Thyroid gland (tissue), 4 donors: ENCODE measurements around the gene NEDD4L. TPM values are rescaled to one million over a fixed set of nuclear protein-coding genes. Genes with fewer than 3 reads are reported as not detected.

Source experiments
- DNase-seq, 2 donors: peaks; one replicate each; pipeline ENCODE4 v3.0.0-alpha.2; 2019
- H3K27ac ChIP-seq, 3 donors: fragments of 200-600 bp; sonication (generic); 1 replicate in 2 of 3; 2 replicates in 1 of 3; pipeline ENCODE4 v1.5.1; 2016 to 2019; ENCODE audit warnings: mild to moderate bottlenecking in 1 of 3, moderate library complexity in 1 of 3
- H3K27me3 ChIP-seq: fragments of 200-600 bp; sonication (generic); one replicate; pipeline ENCODE4 v1.5.1; 2019
- H3K36me3 ChIP-seq, 2 donors: fragments of 200-600 bp; sonication (generic); one replicate each; pipeline ENCODE4 v1.5.1; 2016 to 2019
- H3K4me1 ChIP-seq, 2 donors: fragments of 200-600 bp; sonication (generic); one replicate each; pipeline ENCODE4 v1.5.1; 2017 to 2019
- H3K4me3 ChIP-seq, 3 donors: fragments of 200-600 bp; sonication (generic); replicated peaks in 1 of 3; 1 replicate in 2 of 3; 2 replicates in 1 of 3; pipeline ENCODE4 v1.5.1; 2016; ENCODE audit warnings: mild to moderate bottlenecking in 1 of 3
- H3K9me3 ChIP-seq: fragments of 200-600 bp; sonication (generic); one replicate; pipeline ENCODE4 v1.5.1; 2017
- CTCF ChIP-seq, 6 experiments: fragments of 200-600 bp in 3 of 6; fragments of 450-650 bp in 3 of 6; sonication (generic) in 3 of 6; IDR thresholded peaks; one replicate each; pipeline ENCODE4 v1.5.1; 2016 to 2019; ENCODE audit warnings: antibody characterized with exemption in 6 of 6, mild to moderate bottlenecking in 2 of 6, inconsistent platforms in 1 of 6, moderate library complexity in 1 of 6
- POLR2A ChIP-seq, 2 donors: fragments of 450-650 bp; IDR thresholded peaks; one replicate each; pipeline ENCODE4 v1.6.1; 2017; ENCODE audit warnings: antibody characterized with exemption in 2 of 2, mild to moderate bottlenecking in 2 of 2, moderate library complexity in 1 of 2
- WGBS, 2 donors: methylation state at CpG; one replicate each; pipeline ENCODE4 v1.1.5; 2017; 5-methylcytosine and 5-hydroxymethylcytosine counted together
- intact Hi-C: fragments of 100-400 bp; cut with DNase I; formaldehyde crosslinking; loops from one replicate; pipeline ENCODE4 v1.15.1; 2023
- total RNA-seq, 4 donors: library from RNA; depleted of rRNA; stranded (reverse); fragments of >200 nt; gene quantifications; one replicate each; pipeline ENCODE4 v1.2.3, GENCODE V29; 2016

The NEDD4L gene
- total RNA-seq, 4 donors from 2014 or later = 61.5 to 105 (median 78.0) TPM

- intact Hi-C loops = loop anchor here (10.0 kb wide), 1 partner anchor 127 kb away; no protein-coding TSS in a partner anchor
These were observed 143.6 kb downstream of the NEDD4L start for GRCh38 chr18:58187674-58188073.

GRCh38 chr18:58188996-58189395, 145.0 kb downstream of the NEDD4L start:
- Histone ChIP-seq H3K27ac (peak overlapping the region in 2 of 3 donors; percentile 46 to 56), H3K9me3 (no peaks in the 10 kb centered on the region), H3K4me1 (peaks cover 23 to 40% of the 10 kb centered on the region in 2 donors), H3K27me3 (no peaks in the 10 kb centered on the region), H3K36me3 (no peaks in the 10 kb centered on the region), H3K4me3 (no peak overlapping the region)
- no peak for DNase-seq
- WGBS, 2 donors = 77 to 79% methylated on average over 5 of the region's 5 CpGs
- TF ChIP-seq POLR2A (IDR thresholded peaks at IDR 0.05) (no peak), CTCF (IDR thresholded peaks at IDR 0.05) (no peak)
- intact Hi-C loops = loop anchor here (10.0 kb wide), 1 partner anchor 126 kb away; no protein-coding TSS in a partner anchor

More at GRCh38 chr18:58187674-58188073, 143.6 kb downstream of the NEDD4L start:
- Histone ChIP-seq H3K27me3 (no peaks in the 10 kb centered on the region), H3K4me3 (no peak overlapping the region), H3K4me1 (peaks cover 33 to 52% of the 10 kb centered on the region in 2 donors), H3K27ac (peak overlapping the region in 2 of 3 donors; percentile 83 to 89), H3K36me3 (no peaks in the 10 kb centered on the region), H3K9me3 (no peaks in the 10 kb centered on the region)
- no peak for DNase-seq
- TF ChIP-seq CTCF (IDR thresholded peaks at IDR 0.05) (no peak), POLR2A (IDR thresholded peaks at IDR 0.05) (no peak)
- WGBS, 2 donors = 95 to 96% methylated on average over 6 of the region's 6 CpGs

GRCh38 chr18:58190842-58191530, 147.0 kb downstream of the NEDD4L start:
- Histone ChIP-seq H3K9me3 (no peaks in the 10 kb centered on the region), H3K4me1 (peaks cover 26 to 39% of the 10 kb centered on the region in 2 donors), H3K36me3 (no peaks in the 10 kb centered on the region), H3K4me3 (no peak overlapping the region), H3K27ac (no peak overlapping the region), H3K27me3 (no peaks in the 10 kb centered on the region)
- TF ChIP-seq CTCF (IDR thresholded peaks at IDR 0.05) = no peak
- TF ChIP-seq POLR2A (IDR thresholded peaks at IDR 0.05) = no peak
- 94 to 95% methylated on average over 5 of the region's 5 CpGs for WGBS, 2 donors
- DNase-seq = no peak
- intact Hi-C loops = no loop called here

- no peak overlapping the region for H3K4me3 ChIP-seq
- intact Hi-C loops = no loop called here
- WGBS, 2 donors = 96 to 98% methylated on average over 2 of the region's 2 CpGs
- DNase-seq = no peak
- TF ChIP-seq POLR2A (IDR thresholded peaks at IDR 0.05) (no peak), CTCF (IDR thresholded peaks at IDR 0.05) (no peak)
- H3K9me3 ChIP-seq = no peaks in the 10 kb centered on the region
- H3K4me1 ChIP-seq = peaks cover 23 to 36% of the 10 kb centered on the region in 2 donors
- no peaks in the 10 kb centered on the region for H3K36me3 ChIP-seq
- H3K27me3 ChIP-seq = no peaks in the 10 kb centered on the region
- no peak overlapping the region for H3K27ac ChIP-seq
These were observed 147.6 kb downstream of the NEDD4L start for GRCh38 chr18:58191626-58192025.

GRCh38 chr18:58192519-58192918, 148.5 kb downstream of the NEDD4L start:
- no peak for TF ChIP-seq POLR2A (IDR thresholded peaks at IDR 0.05)
- TF ChIP-seq CTCF (IDR thresholded peaks at IDR 0.05) = no peak
- Histone ChIP-seq H3K27me3 (no peaks in the 10 kb centered on the region), H3K9me3 (no peaks in the 10 kb centered on the region), H3K4me3 (no peak overlapping the region), H3K4me1 (peaks cover 25 to 37% of the 10 kb centered on the region in 2 donors), H3K36me3 (no peaks in the 10 kb centered on the region), H3K27ac (no peak overlapping the region)
- no peak for DNase-seq
- WGBS, 2 donors = 94 to 96% methylated on average over 4 of the region's 4 CpGs
- intact Hi-C loops = no loop called here
